ENCODE results near the gene AQP9.

AQP9 gene

DNA sequence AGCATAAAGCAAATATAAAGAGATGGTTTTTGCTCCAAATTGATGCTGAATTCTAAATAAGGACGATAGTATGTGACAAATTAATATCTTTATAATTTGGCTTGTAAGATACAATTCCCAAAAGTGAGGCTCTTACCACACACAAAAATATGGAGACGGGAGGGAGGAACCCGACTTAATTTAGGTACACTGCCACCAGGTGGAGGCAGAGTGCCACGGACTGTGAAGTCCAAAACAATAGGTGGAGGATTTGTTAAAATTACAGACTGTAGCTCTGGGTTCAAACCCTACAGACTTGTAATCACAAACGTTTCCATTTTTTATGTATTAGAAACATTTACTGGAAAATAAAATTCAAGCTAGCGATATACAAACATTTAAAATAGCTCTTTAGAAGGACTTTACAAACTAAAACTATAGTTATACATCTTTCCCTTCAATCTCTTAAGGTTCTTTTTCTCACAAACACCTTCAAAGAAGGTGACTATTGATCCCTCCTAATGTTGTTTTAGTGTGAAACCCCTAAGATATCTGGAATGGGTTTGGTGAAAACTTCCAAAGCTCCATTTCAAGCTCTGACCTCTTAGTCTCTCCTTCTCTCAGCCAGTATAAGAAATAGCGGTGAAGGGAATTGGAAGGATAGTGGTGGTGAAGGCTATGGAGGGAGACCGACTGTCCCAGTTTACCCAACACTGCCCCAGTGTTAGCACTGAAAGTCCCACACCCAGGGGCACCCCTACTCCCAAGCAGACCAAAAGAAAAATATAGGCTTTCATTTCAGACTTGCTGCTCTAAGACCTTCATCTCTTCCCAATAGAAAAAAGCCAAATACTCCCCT is 89.7 kb downstream of the AQP9 start:
- DNase-seq (ENCODE audit: low spot score): peak; percentile 76

DNA sequence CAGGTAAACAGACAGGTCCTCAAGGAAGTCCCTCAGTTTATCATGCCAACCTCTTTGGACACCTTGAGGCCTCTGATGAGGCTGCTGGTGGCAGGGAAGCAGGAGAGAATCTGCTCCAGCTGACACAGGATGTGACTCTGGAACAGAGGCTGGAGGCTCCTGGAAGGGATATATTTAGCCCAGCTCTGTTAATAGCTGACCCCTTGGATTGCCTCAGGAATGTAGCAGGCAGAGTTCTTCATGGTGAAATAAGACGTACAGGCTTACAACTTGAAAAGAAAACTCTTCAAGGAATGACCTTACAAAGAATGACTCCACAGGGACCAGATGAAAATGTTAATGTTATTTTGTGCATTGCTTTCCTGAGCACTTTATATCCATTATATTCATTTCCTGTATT is 90.5 kb downstream of the AQP9 start:
- peak; percentile 70 for DNase-seq (ENCODE audit: low spot score)

DNA sequence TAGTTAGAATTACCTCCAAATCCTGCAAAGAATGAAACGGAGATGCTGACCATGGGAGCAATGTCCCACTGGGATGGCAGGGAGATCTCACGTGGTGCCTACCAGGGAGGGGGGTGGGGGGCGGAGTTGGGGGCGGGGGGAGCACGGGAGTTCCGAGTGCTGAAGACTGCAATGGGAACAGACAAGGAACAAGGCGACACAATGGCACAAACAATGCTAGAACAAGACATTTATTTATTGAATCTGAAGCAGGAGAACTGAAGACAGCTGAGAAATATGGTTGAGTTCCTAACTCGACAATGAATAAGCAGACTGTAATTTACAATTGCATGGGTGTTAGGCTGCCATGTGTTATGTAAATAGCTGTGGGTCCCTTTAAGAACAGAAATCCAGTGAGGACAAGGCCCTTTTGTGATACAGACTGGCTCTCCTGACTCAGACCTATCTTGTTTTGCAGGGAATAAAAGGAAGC is 91.2 kb downstream of the AQP9 start:
- DNase-seq (ENCODE audit: low spot score): peak; percentile 24

DNA sequence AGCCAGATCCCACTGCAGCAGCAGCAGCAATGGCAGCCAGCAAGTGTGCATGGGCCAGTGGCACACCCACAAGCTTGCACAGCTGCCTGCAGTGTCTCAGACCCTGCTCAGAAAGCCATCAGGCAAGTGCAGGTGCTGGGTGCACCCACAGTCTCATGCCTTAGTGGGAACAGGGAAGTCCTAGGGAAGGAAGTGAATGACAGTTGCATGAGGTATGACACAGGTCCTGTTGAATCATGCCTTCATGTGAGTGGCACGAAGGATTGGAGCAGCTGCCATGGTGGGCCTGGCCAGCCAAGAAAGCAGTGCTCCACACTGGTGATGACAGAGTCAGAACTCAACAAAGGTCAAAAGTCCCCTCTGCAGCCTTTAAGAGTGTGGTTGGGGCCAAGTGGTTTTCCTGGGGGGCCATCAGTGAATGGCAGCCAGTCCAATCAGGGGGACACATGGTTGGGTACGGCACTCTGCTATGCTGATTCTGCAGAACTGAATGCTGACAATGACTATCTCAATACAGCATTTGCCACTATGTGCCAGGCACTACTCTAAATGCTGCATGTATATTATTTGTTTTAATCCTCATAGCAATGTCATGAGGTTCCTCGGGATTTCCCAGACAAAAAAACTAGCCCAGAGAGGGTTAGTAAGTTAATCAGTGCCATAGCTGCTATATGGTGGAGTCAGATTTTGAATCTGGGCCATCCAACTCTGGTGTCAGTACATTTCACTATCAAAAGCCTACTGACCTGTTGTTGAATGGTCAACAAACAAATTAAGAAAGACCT is 94.3 kb downstream of the AQP9 start:
- no peak for DNase-seq (ENCODE audit: low spot score)

DNA sequence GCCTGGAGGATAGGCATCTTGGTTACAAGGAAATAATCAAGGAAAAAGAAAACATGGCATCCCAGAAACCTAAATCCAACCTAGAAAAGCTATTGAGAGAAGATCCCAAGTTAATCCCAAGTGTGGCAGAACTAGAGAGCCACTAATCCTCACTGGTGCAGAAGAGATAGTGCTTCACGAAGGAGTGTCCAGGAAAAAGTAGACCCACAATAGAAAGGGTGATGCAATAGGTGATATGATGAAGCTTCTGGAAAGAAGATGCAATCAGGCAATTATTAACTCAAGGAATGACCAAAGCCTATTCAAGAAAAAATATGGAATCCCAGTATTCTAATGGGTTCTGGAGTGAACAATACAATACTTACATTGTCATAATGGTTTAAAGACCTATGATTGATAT is 95.2 kb downstream of the AQP9 start:
- DNase-seq (ENCODE audit: low spot score): no peak
